T-cell (primary cell): ENCODE measurements around the gene DOCK7. TPM values are rescaled to one million over a fixed set of nuclear protein-coding genes. Genes with fewer than 3 reads are reported as not detected.
A peak's percentile ranks its signal among the peaks of the same experiment; 100 is the strongest.

Source experiments
- ATAC-seq, 4 experiments: fragments of 200-7000 bp in 3 of 4; fragments of 150-1000 bp in 1 of 4; cut with Tn5 transposase; replicated peaks in 1 of 4; 1 replicate in 3 of 4; 2 replicates in 1 of 4; pipeline ENCODE4 v1.10.0; 2021; ENCODE audit warnings: moderate library complexity in 3 of 4, mild to moderate bottlenecking in 2 of 4, moderate number of reproducible peaks in 1 of 4
- CTCF ChIA-PET, 2 donors: fragments of 300-600 bp; sonication (Branson Sonifier 250); formaldehyde crosslinking; loops; one replicate each; lab custom pipeline; 2022; ENCODE audit warnings: antibody characterized with exemption in 2 of 2; lab: Charles Lee
- POLR2A ChIA-PET, 2 donors: fragments of 300-600 bp; sonication (Branson Sonifier 250); formaldehyde crosslinking; loops; one replicate each; lab custom pipeline; 2022; ENCODE audit warnings: antibody characterized with exemption in 2 of 2; lab: Charles Lee
- DNase-seq, 35 experiments: peaks; one replicate each; pipeline versions ENCODE4 v3.0.0 to v3.0.0-alpha.2; 2013 to 2023
- H3K27ac ChIP-seq: one replicate; pipeline ENCODE4 v1.5.1; 2013; ENCODE audit warnings: low read length
- H3K27me3 ChIP-seq, 2 experiments: replicated peaks in 1 of 2; 1 replicate in 1 of 2; 2 replicates in 1 of 2; pipeline versions ENCODE4 v1.6.1 to v1.7.0; 2013; ENCODE audit warnings: low read length in 1 of 2, mixed read lengths in 1 of 2; ENCODE audit not compliant: control insufficient read depth in 2 of 2, insufficient read depth in 2 of 2; ENCODE audit errors: extremely low read depth in 1 of 2
- H3K36me3 ChIP-seq, 2 donors: 1 replicate in 1 of 2; 2 replicates in 1 of 2; pipeline versions ENCODE4 v1.6.1 to v1.7.0; 2013; ENCODE audit warnings: low read length in 1 of 2; ENCODE audit not compliant: control insufficient read depth in 2 of 2, insufficient read depth in 1 of 2; ENCODE audit errors: extremely low read depth in 1 of 2
- H3K4me1 ChIP-seq, 2 experiments: 1 replicate in 1 of 2; 2 replicates in 1 of 2; pipeline versions ENCODE4 v1.6.1 to v1.7.0; 2013; ENCODE audit warnings: low read length in 2 of 2, mixed read lengths in 1 of 2; ENCODE audit not compliant: insufficient read depth in 2 of 2, control insufficient read depth in 1 of 2; ENCODE audit errors: extremely low read depth in 1 of 2
- H3K4me3 ChIP-seq, 2 donors: 1 replicate in 1 of 2; 2 replicates in 1 of 2; pipeline versions ENCODE4 v1.5.1 to v1.7.0; 2013; ENCODE audit warnings: mild to moderate bottlenecking in 2 of 2, low read length in 1 of 2, moderate library complexity in 1 of 2; ENCODE audit not compliant: control insufficient read depth in 1 of 2; ENCODE audit errors: extremely low read depth in 1 of 2
- H3K9me3 ChIP-seq: 2 replicates; pipeline ENCODE4 v1.7.0; 2013
- H3K27ac Mint-ChIP-seq, 2 donors: one replicate each; pipeline ENCODE4 v1.8.0; 2020 to 2021; ENCODE audit warnings: mild to moderate bottlenecking in 2 of 2, mixed read lengths in 2 of 2
- H3K27me3 Mint-ChIP-seq, 2 donors: one replicate each; pipeline ENCODE4 v1.8.0; 2021 to 2022; ENCODE audit warnings: mixed read lengths in 2 of 2
- H3K36me3 Mint-ChIP-seq: one replicate; pipeline ENCODE4 v1.8.0; 2021; ENCODE audit warnings: mixed read lengths
- H3K4me1 Mint-ChIP-seq, 3 donors: one replicate each; pipeline ENCODE4 v1.8.0; 2020 to 2022; ENCODE audit warnings: mixed read lengths in 3 of 3, mild to moderate bottlenecking in 1 of 3
- H3K4me3 Mint-ChIP-seq, 3 donors: one replicate each; pipeline ENCODE4 v1.8.0; 2020 to 2022; ENCODE audit warnings: mild to moderate bottlenecking in 3 of 3, mixed read lengths in 3 of 3, moderate library complexity in 3 of 3
- H3K9me3 Mint-ChIP-seq, 3 donors: one replicate each; pipeline ENCODE4 v1.8.0; 2020 to 2022; ENCODE audit warnings: mixed read lengths in 3 of 3
- WGBS: methylation state at CpG from one replicate; pipeline ENCODE4 v1.1.5; 2013; ENCODE audit warnings: missing lambda C conversion rate; ENCODE audit not compliant: insufficient coverage; 5-methylcytosine and 5-hydroxymethylcytosine counted together
- total RNA-seq, 35 experiments: library from RNA in 6 of 35; stranded (reverse) in 6 of 35; fragments of 120-200 nt in 1 of 35; gene quantifications; one replicate each; pipeline versions ENCODE4 v1.2.1 to v1.2.4 and lab custom pipeline; 2013 to 2026

DOCK7 gene
- total RNA-seq, 5 donors from 2014 or later (not counting 1 experiment from before 2014, with no cell fraction given) = 8.2 to 25.6 (median 11.2) TPM

DNA sequence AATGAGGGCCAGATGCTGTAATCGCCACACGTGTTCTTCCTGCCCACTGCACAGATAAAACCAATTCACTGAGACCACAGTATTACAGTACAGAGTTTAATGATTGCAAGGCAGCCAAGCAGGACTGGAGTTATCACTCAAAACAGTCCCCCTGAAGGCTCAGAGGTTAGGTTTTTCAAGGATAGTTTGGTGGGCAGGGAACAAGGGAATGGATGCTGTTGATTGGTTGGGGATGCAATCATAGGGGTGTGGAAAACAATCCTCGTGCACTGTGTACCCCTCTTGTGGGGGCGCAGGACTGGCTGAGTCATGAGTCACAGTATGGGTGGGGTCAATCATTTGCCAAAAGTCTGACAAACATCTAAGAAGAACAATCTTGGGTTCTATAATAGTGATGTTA, 263.8 kb downstream of the DOCK7 start:
- peaks cover 0 to 4% of the 10 kb centered on the region in 2 experiments for H3K27me3 ChIP-seq
- no peaks in the 10 kb centered on the region for H3K9me3 ChIP-seq
- H3K4me3 ChIP-seq = no peak overlapping the region
- WGBS = 71% methylated on average over 1 of the region's 4 CpGs
- no peaks in the 10 kb centered on the region for H3K36me3 ChIP-seq
- H3K27me3 Mint-ChIP-seq = no peaks in the 10 kb centered on the region
- ChIA-PET POLR2A (no interaction called here), CTCF (no interaction called here)
- H3K4me3 Mint-ChIP-seq = no peak overlapping the region
- ATAC-seq (no peak), DNase-seq (no peak)
- no peaks in the 10 kb centered on the region for H3K36me3 Mint-ChIP-seq
- H3K27ac Mint-ChIP-seq = no peak overlapping the region
- no peak overlapping the region for H3K27ac ChIP-seq
- H3K9me3 Mint-ChIP-seq = no peaks in the 10 kb centered on the region
- H3K4me1 ChIP-seq = no peaks in the 10 kb centered on the region
- H3K4me1 Mint-ChIP-seq = no peaks in the 10 kb centered on the region

DNA sequence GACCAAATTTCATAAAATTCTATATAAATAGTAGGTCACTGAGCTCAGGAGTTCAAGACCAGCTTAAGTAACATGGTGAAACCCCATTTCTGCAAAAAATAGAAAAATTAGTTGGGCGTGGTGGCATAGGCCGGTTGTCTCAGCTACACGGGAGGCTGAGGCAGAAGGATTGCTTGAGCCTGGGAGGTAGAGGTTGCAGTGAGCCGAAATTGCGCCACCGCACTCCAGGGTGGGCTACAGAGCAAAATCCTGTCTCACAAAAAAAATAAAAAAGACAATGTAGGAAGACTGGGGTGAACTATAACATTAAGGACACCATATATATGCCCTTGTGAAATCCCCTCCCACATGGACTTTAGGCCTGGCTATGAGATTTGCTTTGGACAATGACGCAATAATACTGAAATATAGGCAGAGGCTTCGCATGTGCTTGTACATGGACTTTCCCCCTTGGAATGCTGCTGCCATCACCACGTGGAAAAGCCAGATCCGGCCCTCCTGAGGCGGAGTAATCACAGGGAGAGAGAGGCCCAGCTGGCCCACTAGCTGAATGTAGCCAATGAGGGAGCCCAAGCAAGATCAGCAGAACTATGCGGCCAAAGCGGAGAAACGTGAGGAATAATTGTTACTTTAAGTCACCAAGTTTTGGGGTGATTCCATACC, 264.5 kb downstream of the DOCK7 start:
- 95% methylated on average over 5 of the region's 14 CpGs for WGBS
- H3K9me3 Mint-ChIP-seq = no peaks in the 10 kb centered on the region
- Histone ChIP-seq H3K36me3 (no peaks in the 10 kb centered on the region), H3K27ac (no peak overlapping the region), H3K27me3 (peaks cover 0 to 4% of the 10 kb centered on the region in 2 experiments), H3K4me3 (no peak overlapping the region), H3K4me1 (no peaks in the 10 kb centered on the region), H3K9me3 (no peaks in the 10 kb centered on the region)
- ATAC-seq (no peak), DNase-seq (no peak)
- ChIA-PET POLR2A (no interaction called here), CTCF (no interaction called here)
- H3K4me1 Mint-ChIP-seq = no peaks in the 10 kb centered on the region
- H3K27me3 Mint-ChIP-seq = no peaks in the 10 kb centered on the region
- no peak overlapping the region for H3K27ac Mint-ChIP-seq
- H3K36me3 Mint-ChIP-seq = no peaks in the 10 kb centered on the region
- H3K4me3 Mint-ChIP-seq = no peak overlapping the region

DNA sequence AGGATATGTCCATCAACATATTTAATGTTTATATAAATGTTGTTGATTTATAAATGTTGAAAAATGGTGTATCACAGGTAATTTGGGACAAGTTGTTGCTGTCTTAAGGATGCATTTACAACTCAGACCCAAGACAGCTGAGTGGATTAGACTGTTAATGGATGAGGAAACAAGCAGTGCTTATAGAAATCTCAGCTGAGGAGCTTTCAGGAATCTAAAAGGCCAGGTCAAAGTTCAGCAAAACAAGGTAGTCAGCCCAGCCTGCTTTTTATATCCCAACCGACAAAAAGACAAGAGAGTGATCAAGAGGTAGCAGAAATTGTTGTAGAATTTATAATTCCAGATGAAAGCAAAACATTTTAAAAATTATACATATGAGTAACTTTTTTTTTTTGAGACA, 268.0 kb downstream of the DOCK7 start:
- Mint-ChIP-seq H3K4me3 (no peak overlapping the region), H3K9me3 (no peaks in the 10 kb centered on the region), H3K27ac (no peak overlapping the region), H3K27me3 (peaks cover 0 to 3% of the 10 kb centered on the region in 2 donors), H3K36me3 (no peaks in the 10 kb centered on the region), H3K4me1 (no peaks in the 10 kb centered on the region)
- ChIA-PET CTCF (no interaction called here), POLR2A (no interaction called here)
- Histone ChIP-seq H3K36me3 (no peaks in the 10 kb centered on the region), H3K27me3 (peaks cover 0 to 9% of the 10 kb centered on the region in 2 experiments), H3K4me3 (no peak overlapping the region), H3K9me3 (no peaks in the 10 kb centered on the region), H3K4me1 (no peaks in the 10 kb centered on the region), H3K27ac (no peak overlapping the region)
- ATAC-seq (no peak), DNase-seq (no peak)
- no CpG with 5 or more reads among the region's 1 CpG for WGBS

DNA sequence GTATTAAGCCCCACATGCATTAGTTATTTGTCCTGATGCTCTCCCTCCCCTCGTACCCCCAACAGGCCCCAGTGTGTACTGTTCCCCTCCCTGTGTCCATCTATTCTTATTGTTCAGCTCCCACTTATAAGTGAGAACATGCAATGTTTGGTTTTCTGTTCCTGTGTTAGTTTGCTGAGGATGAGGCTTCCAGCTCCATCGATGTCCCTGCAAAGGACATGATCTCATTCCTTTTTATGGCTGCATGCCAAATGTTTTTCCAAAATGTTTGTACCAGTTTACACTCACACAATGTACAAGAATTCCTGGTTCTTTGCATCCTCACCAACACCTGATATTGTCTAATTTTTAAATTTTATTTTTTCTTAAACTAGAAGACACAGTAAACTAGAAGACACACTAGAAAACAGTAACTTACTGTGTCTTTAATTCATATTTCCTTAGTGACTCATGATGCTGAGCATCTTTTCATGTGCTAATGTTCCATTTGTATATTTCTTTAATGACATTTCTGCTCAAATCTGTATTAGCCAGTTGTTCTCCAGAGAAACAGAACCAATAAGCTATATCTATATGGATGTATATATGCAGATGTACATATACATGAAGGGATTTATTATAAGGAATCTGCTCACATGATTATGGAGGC, 270.7 kb downstream of the DOCK7 start:
- no peaks in the 10 kb centered on the region for H3K36me3 Mint-ChIP-seq
- peaks cover 0 to 3% of the 10 kb centered on the region in 2 donors for H3K27me3 Mint-ChIP-seq
- DNase-seq (no peak), ATAC-seq (no peak)
- H3K4me1 Mint-ChIP-seq = no peaks in the 10 kb centered on the region
- no peaks in the 10 kb centered on the region for H3K9me3 Mint-ChIP-seq
- ChIA-PET POLR2A (no interaction called here), CTCF (no interaction called here)
- Histone ChIP-seq H3K4me3 (no peak overlapping the region), H3K9me3 (no peaks in the 10 kb centered on the region), H3K27ac (no peak overlapping the region), H3K36me3 (no peaks in the 10 kb centered on the region), H3K4me1 (no peaks in the 10 kb centered on the region), H3K27me3 (peaks cover 0 to 13% of the 10 kb centered on the region in 2 experiments)
- H3K4me3 Mint-ChIP-seq = no peak overlapping the region
- H3K27ac Mint-ChIP-seq = peak overlapping the region in 1 of 2 donors; percentile 6
- WGBS = no CpG with 5 or more reads among the region's 2 CpGs

DNA sequence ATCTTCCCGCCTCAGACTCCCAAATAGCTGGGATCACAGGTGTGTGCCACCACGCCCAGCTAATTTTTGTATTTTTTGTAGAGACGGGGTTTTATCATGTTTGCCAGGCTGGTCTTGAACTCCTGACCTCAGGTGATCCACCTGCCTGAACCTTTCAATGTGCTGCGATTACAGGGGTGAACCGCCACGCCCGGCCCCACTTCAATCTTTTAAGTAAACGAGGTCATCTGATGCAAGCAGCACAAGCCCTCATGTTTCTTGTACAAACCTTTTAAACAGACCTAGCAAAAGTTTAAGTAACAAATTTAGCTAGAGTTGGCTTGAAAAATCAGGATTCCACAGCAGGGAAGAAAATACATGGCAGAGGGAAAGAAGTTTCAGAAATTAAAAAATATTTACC, 272.5 kb downstream of the DOCK7 start:
- ChIA-PET CTCF (no interaction called here), POLR2A (no interaction called here)
- no peaks in the 10 kb centered on the region for H3K36me3 ChIP-seq
- peaks cover 0 to 19% of the 10 kb centered on the region in 2 experiments for H3K27me3 ChIP-seq
- no peaks in the 10 kb centered on the region for H3K4me1 ChIP-seq
- 90% methylated on average over 3 of the region's 8 CpGs for WGBS
- no peak for ATAC-seq
- H3K27ac Mint-ChIP-seq = no peak overlapping the region
- H3K36me3 Mint-ChIP-seq = no peaks in the 10 kb centered on the region
- no peaks in the 10 kb centered on the region for H3K9me3 ChIP-seq
- no peaks in the 10 kb centered on the region for H3K9me3 Mint-ChIP-seq
- H3K4me1 Mint-ChIP-seq = no peaks in the 10 kb centered on the region
- no peak for DNase-seq
- H3K27me3 Mint-ChIP-seq = peaks cover 0 to 3% of the 10 kb centered on the region in 2 donors
- no peak overlapping the region for H3K4me3 Mint-ChIP-seq
- no peak overlapping the region for H3K4me3 ChIP-seq
- H3K27ac ChIP-seq = no peak overlapping the region

DNA sequence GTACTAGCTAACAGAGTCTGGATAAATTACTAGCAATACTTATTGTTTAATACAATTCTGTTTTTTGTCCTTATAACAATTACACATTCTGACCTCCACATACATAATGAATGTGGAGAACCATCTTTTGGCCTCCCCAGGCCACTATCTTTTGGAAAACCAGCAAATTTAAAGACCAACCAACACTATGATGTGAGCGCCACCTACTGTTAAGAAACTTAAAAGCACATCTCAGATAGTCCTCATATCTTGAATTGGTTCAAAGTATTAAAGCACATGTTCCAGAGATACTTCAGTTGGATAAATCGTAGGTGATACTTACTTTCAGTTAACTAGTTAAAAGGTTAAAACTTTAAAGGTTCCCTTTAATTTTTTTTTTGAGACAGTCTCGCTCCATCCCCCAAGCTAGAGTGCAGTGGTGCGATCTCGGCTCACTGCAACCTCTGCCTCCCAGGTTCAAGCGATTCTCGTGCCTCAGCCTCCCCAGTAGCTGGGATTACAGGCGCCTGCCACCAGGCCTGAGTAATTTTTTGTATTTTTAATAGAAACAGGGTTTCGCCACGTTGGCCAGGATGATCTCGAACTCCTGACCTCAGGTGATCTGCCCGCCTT, 280.7 kb downstream of the DOCK7 start:
- no peaks in the 10 kb centered on the region for H3K36me3 ChIP-seq
- peaks cover 0 to 9% of the 10 kb centered on the region in 2 experiments for H3K27me3 ChIP-seq
- H3K4me1 Mint-ChIP-seq = no peaks in the 10 kb centered on the region
- ATAC-seq (peak in 1 of 4 experiments; percentile 42), DNase-seq (peak in 6 of 35 experiments; percentile 3 to 73 (median 16))
- WGBS = 100% methylated on average over 4 of the region's 12 CpGs
- H3K4me3 ChIP-seq = no peak overlapping the region
- no peaks in the 10 kb centered on the region for H3K36me3 Mint-ChIP-seq
- H3K27ac Mint-ChIP-seq = no peak overlapping the region
- H3K27ac ChIP-seq = no peak overlapping the region
- no peaks in the 10 kb centered on the region for H3K27me3 Mint-ChIP-seq
- H3K9me3 ChIP-seq = no peaks in the 10 kb centered on the region
- CTCF ChIA-PET = interaction anchor here (0.7 to 2.4 kb wide), 7 partner anchors 10 to 1004 kb away, joined by 3 to 13 read pairs (median 3); no protein-coding TSS in a partner anchor
- no peaks in the 10 kb centered on the region for H3K9me3 Mint-ChIP-seq
- H3K4me1 ChIP-seq = no peaks in the 10 kb centered on the region
- no peak overlapping the region for H3K4me3 Mint-ChIP-seq
- POLR2A ChIA-PET = no interaction called here
